Stimulated activated CD4-positive, alpha-beta T cell treated with anti-CD3 and anti-CD28 coated beads, Interleukin-12 subunit alpha, Interleukin-12 subunit beta, amount 100 ng/mL, for 4 hours (primary cell): ENCODE measurements around the gene CCL8.

Source experiments
- DNase-seq: peaks from one replicate; pipeline ENCODE4 v3.0.0-alpha.2; 2020

The CCL8 gene

GRCh38 chr17:34319039-34319483 is at the start of gene CCL8:
Gene CCL8, plus strand, starts transcription at chr17:34319435. Its CDS starts 67 bp downstream, at chr17:34319502.
- no peak for DNase-seq

GRCh38 chr17:34269969-34270368 is 49.3 kb upstream of the CCL8 start, which contains the start of gene CCL7:
Gene CCL7, plus strand, starts transcription at chr17:34270221. Its CDS starts 70 bp downstream, at chr17:34270291.
- no peak for DNase-seq

GRCh38 chr17:34275881-34276280 is 43.4 kb upstream of the CCL8 start:
- no peak for DNase-seq

- no peak for DNase-seq
Observed at GRCh38 chr17:34276826-34277225, 42.4 kb upstream of the CCL8 start.

GRCh38 chr17:34283571-34283970 is 35.7 kb upstream of the CCL8 start:
- DNase-seq: no peak

- no peak for DNase-seq
Observed at GRCh38 chr17:34285286-34285792, 33.9 kb upstream of the CCL8 start, which contains the start of gene CCL11. Gene CCL11, plus strand, starts transcription at chr17:34285742. Its CDS starts 67 bp downstream, at chr17:34285809.

GRCh38 chr17:34287875-34288274 is 31.4 kb upstream of the CCL8 start:
- no peak for DNase-seq

- DNase-seq: no peak
Observed at GRCh38 chr17:34290586-34290985, 28.6 kb upstream of the CCL8 start.

GRCh38 chr17:34291721-34292348 is 27.4 kb upstream of the CCL8 start:
- DNase-seq: no peak

GRCh38 chr17:34299027-34299426 is 20.2 kb upstream of the CCL8 start:
- DNase-seq: no peak

- no peak for DNase-seq
Observed at GRCh38 chr17:34299956-34300577, 19.2 kb upstream of the CCL8 start.

- DNase-seq: no peak
Observed at GRCh38 chr17:34300652-34301370, 18.4 kb upstream of the CCL8 start.

GRCh38 chr17:34301986-34302385 is 17.2 kb upstream of the CCL8 start:
- no peak for DNase-seq

- DNase-seq: no peak
Observed at GRCh38 chr17:34302636-34303035, 16.6 kb upstream of the CCL8 start.

- no peak for DNase-seq
Observed at GRCh38 chr17:34303606-34304005, 15.6 kb upstream of the CCL8 start.

GRCh38 chr17:34305061-34305460 is 14.2 kb upstream of the CCL8 start:
- DNase-seq: no peak

- DNase-seq: no peak
Observed at GRCh38 chr17:34305606-34306005, 13.6 kb upstream of the CCL8 start.

- no peak for DNase-seq
Observed at GRCh38 chr17:34306466-34306865, 12.8 kb upstream of the CCL8 start.

- DNase-seq: no peak
Observed at GRCh38 chr17:34307110-34307509, 12.1 kb upstream of the CCL8 start.

GRCh38 chr17:34308371-34308770 is 10.9 kb upstream of the CCL8 start:
- DNase-seq: no peak

GRCh38 chr17:34311291-34311690 is 7.9 kb upstream of the CCL8 start:
- no peak for DNase-seq

GRCh38 chr17:34312080-34312479 is 7.2 kb upstream of the CCL8 start:
- DNase-seq: no peak

GRCh38 chr17:34313164-34313563 is 6.1 kb upstream of the CCL8 start:
- no peak for DNase-seq

- DNase-seq: no peak
Observed at GRCh38 chr17:34314279-34314678, 5.0 kb upstream of the CCL8 start.
